Renal cortical epithelial cell (primary cell): ENCODE data around the gene CCRL2. TPM values are rescaled to one million over a fixed set of nuclear protein-coding genes. Genes with fewer than 3 reads are reported as not detected.
"Not testable (repeated sequence)": the region's sequence is repeated elsewhere in the genome, so short reads cannot be mapped to it uniquely, and the experiment has no call there.

Experiments used
- DNase-seq: peaks from one replicate; pipeline ENCODE4 v3.0.0-alpha.2; 2011; ENCODE audit warnings: low read depth
- total RNA-seq: library from RNA; depleted of rRNA; stranded (reverse); fragments of >200 nt; gene quantifications from 2 replicates; pipeline ENCODE4 v1.2.3, GENCODE V29; 2014

CCRL2 gene
- total RNA-seq, 1 donor from 2014 or later: not detected

- DNase-seq: no peak
Measured at GRCh38 chr3:46429250-46429649, 22.2 kb downstream of the CCRL2 start.

GRCh38 chr3:46429671-46430070 is 22.6 kb downstream of the CCRL2 start:
- no peak for DNase-seq

GRCh38 chr3:46430879-46431278 is 23.8 kb downstream of the CCRL2 start:
- DNase-seq: not testable (repeated sequence)

GRCh38 chr3:46431905-46432304 is 24.8 kb downstream of the CCRL2 start:
- DNase-seq: not testable (repeated sequence)

- DNase-seq: not testable (repeated sequence)
Measured at GRCh38 chr3:46433118-46433517, 26.1 kb downstream of the CCRL2 start.

GRCh38 chr3:46433841-46434240 is 26.8 kb downstream of the CCRL2 start:
- no peak for DNase-seq

- DNase-seq: no peak
Measured at GRCh38 chr3:46435081-46435726, 28.1 kb downstream of the CCRL2 start.

- no peak for DNase-seq
Measured at GRCh38 chr3:46438831-46439230, 31.8 kb downstream of the CCRL2 start.

- DNase-seq: no peak
Measured at GRCh38 chr3:46440531-46441294, 33.7 kb downstream of the CCRL2 start.

- DNase-seq: no peak
Measured at GRCh38 chr3:46442576-46443530, 35.8 kb downstream of the CCRL2 start.

GRCh38 chr3:46447228-46447985 is 40.3 kb downstream of the CCRL2 start:
- no peak for DNase-seq

- DNase-seq: no peak
Measured at GRCh38 chr3:46448721-46449120, 41.7 kb downstream of the CCRL2 start.

GRCh38 chr3:46449755-46450552 is 42.9 kb downstream of the CCRL2 start:
- DNase-seq: no peak

GRCh38 chr3:46453526-46454208 is 46.6 kb downstream of the CCRL2 start:
- DNase-seq: no peak

GRCh38 chr3:46454209-46454595 is 47.1 kb downstream of the CCRL2 start:
- no peak for DNase-seq

GRCh38 chr3:46454606-46455005 is 47.5 kb downstream of the CCRL2 start:
- DNase-seq: no peak

GRCh38 chr3:46455231-46456115 is 48.4 kb downstream of the CCRL2 start:
- DNase-seq: no peak

GRCh38 chr3:46456118-46456517 is 49.1 kb downstream of the CCRL2 start:
- no peak for DNase-seq
